Activated T-cell treated with anti-CD3 and anti-CD28 coated beads, Interleukin-2, amount 50 U/mL, for 24 hours (primary cell): ENCODE data around the gene TFPI.
"Not testable (repeated sequence)": the region's sequence is repeated elsewhere in the genome, so short reads cannot be mapped to it uniquely, and the experiment has no call there.

ENCODE experiments used
- DNase-seq: peaks from one replicate; pipeline ENCODE4 v3.0.0-alpha.2; 2020
- H3K27ac Mint-ChIP-seq: 2 replicates; pipeline ENCODE4 v1.8.0; 2020; ENCODE audit warnings: mild to moderate bottlenecking, mixed read lengths
- H3K27me3 Mint-ChIP-seq: 2 replicates; pipeline ENCODE4 v1.8.0; 2020; ENCODE audit warnings: mixed read lengths
- H3K36me3 Mint-ChIP-seq: 2 replicates; pipeline ENCODE4 v1.8.0; 2020; ENCODE audit warnings: low read depth, mixed read lengths
- H3K4me1 Mint-ChIP-seq: 2 replicates; pipeline ENCODE4 v1.8.0; 2020; ENCODE audit warnings: low read depth, mixed read lengths
- H3K4me3 Mint-ChIP-seq: 2 replicates; pipeline ENCODE4 v1.8.0; 2020; ENCODE audit warnings: mild to moderate bottlenecking, moderate library complexity, mixed read lengths
- H3K9me3 Mint-ChIP-seq: 2 replicates; pipeline ENCODE4 v1.8.0; 2020; ENCODE audit warnings: mixed read lengths

The TFPI gene

GRCh38 chr2:187526792-187527191 is 27.4 kb downstream of the TFPI start:
- no peak for DNase-seq
- no peaks in the 10 kb centered on the region for H3K4me1 Mint-ChIP-seq
- H3K9me3 Mint-ChIP-seq: no peaks in the 10 kb centered on the region

GRCh38 chr2:187525163-187525900 is 28.9 kb downstream of the TFPI start:
- no peak overlapping the region for H3K4me3 Mint-ChIP-seq
- no peaks in the 10 kb centered on the region for H3K4me1 Mint-ChIP-seq
- no peaks in the 10 kb centered on the region for H3K27me3 Mint-ChIP-seq
- H3K36me3 Mint-ChIP-seq: no peaks in the 10 kb centered on the region
- no peaks in the 10 kb centered on the region for H3K9me3 Mint-ChIP-seq
- H3K27ac Mint-ChIP-seq: no peak overlapping the region
- no peak for DNase-seq

More at GRCh38 chr2:187526792-187527191, 27.4 kb downstream of the TFPI start:
- Mint-ChIP-seq H3K27ac (no peak overlapping the region), H3K27me3 (no peaks in the 10 kb centered on the region), H3K4me3 (no peak overlapping the region), H3K36me3 (no peaks in the 10 kb centered on the region)

GRCh38 chr2:187523325-187523724 is 30.9 kb downstream of the TFPI start:
- Mint-ChIP-seq H3K4me1 (no peaks in the 10 kb centered on the region), H3K4me3 (no peak overlapping the region), H3K9me3 (no peaks in the 10 kb centered on the region), H3K27me3 (no peaks in the 10 kb centered on the region), H3K27ac (no peak overlapping the region), H3K36me3 (no peaks in the 10 kb centered on the region)
- DNase-seq: no peak

GRCh38 chr2:187520121-187520624 is 34.1 kb downstream of the TFPI start:
- Mint-ChIP-seq H3K4me3 (no peak overlapping the region), H3K27me3 (no peaks in the 10 kb centered on the region), H3K36me3 (no peaks in the 10 kb centered on the region), H3K27ac (no peak overlapping the region), H3K9me3 (peaks cover 11% of the 10 kb centered on the region), H3K4me1 (no peaks in the 10 kb centered on the region)
- DNase-seq: no peak

GRCh38 chr2:187519419-187520120 is 34.7 kb downstream of the TFPI start:
- no peak overlapping the region for H3K27ac Mint-ChIP-seq
- peaks cover 11% of the 10 kb centered on the region for H3K9me3 Mint-ChIP-seq
- no peak for DNase-seq
- no peaks in the 10 kb centered on the region for H3K36me3 Mint-ChIP-seq
- no peak overlapping the region for H3K4me3 Mint-ChIP-seq
- H3K4me1 Mint-ChIP-seq: no peaks in the 10 kb centered on the region
- H3K27me3 Mint-ChIP-seq: no peaks in the 10 kb centered on the region

GRCh38 chr2:187517750-187518361 is 36.4 kb downstream of the TFPI start:
- H3K36me3 Mint-ChIP-seq, H3K4me3 Mint-ChIP-seq, DNase-seq, H3K27me3 Mint-ChIP-seq, H3K4me1 Mint-ChIP-seq, H3K27ac Mint-ChIP-seq: not testable (repeated sequence)
- peaks cover 11% of the 10 kb centered on the region for H3K9me3 Mint-ChIP-seq

GRCh38 chr2:187516630-187517510 is 37.4 kb downstream of the TFPI start:
- not testable (repeated sequence) for H3K27me3 Mint-ChIP-seq, H3K4me1 Mint-ChIP-seq, DNase-seq, H3K4me3 Mint-ChIP-seq, H3K36me3 Mint-ChIP-seq, H3K27ac Mint-ChIP-seq
- peaks cover 11% of the 10 kb centered on the region for H3K9me3 Mint-ChIP-seq

GRCh38 chr2:187514930-187515329 is 39.3 kb downstream of the TFPI start:
- H3K36me3 Mint-ChIP-seq: no peaks in the 10 kb centered on the region
- no peak overlapping the region for H3K27ac Mint-ChIP-seq
- no peak for DNase-seq
- H3K4me3 Mint-ChIP-seq: no peak overlapping the region
- H3K9me3 Mint-ChIP-seq: peaks cover 11% of the 10 kb centered on the region
- H3K27me3 Mint-ChIP-seq: peaks cover 2% of the 10 kb centered on the region
- peaks cover 3% of the 10 kb centered on the region for H3K4me1 Mint-ChIP-seq

GRCh38 chr2:187514235-187514829 is 39.9 kb downstream of the TFPI start:
- not testable (repeated sequence) for H3K27ac Mint-ChIP-seq, H3K27me3 Mint-ChIP-seq, H3K4me1 Mint-ChIP-seq, H3K4me3 Mint-ChIP-seq, DNase-seq, H3K36me3 Mint-ChIP-seq
- peaks cover 11% of the 10 kb centered on the region for H3K9me3 Mint-ChIP-seq

- not testable (repeated sequence) for H3K27ac Mint-ChIP-seq, H3K27me3 Mint-ChIP-seq, DNase-seq, H3K4me3 Mint-ChIP-seq, H3K4me1 Mint-ChIP-seq, H3K36me3 Mint-ChIP-seq
- H3K9me3 Mint-ChIP-seq: peaks cover 11% of the 10 kb centered on the region
Measured at GRCh38 chr2:187513460-187514234, 40.6 kb downstream of the TFPI start.

- Mint-ChIP-seq H3K27me3 (peaks cover 5% of the 10 kb centered on the region), H3K36me3 (no peaks in the 10 kb centered on the region), H3K9me3 (peaks cover under 1% of the 10 kb centered on the region), H3K4me3 (no peak overlapping the region), H3K4me1 (peaks cover 6% of the 10 kb centered on the region), H3K27ac (no peak overlapping the region)
- DNase-seq: no peak
Measured at GRCh38 chr2:187511356-187512315, 42.6 kb downstream of the TFPI start.

GRCh38 chr2:187510419-187511355 is 43.5 kb downstream of the TFPI start:
- not testable (repeated sequence) for H3K36me3 Mint-ChIP-seq, H3K9me3 Mint-ChIP-seq, H3K4me3 Mint-ChIP-seq, DNase-seq, H3K4me1 Mint-ChIP-seq, H3K27ac Mint-ChIP-seq, H3K27me3 Mint-ChIP-seq
